Lung (tissue), 12 donors: ENCODE results near the gene ZNF71. TPM values are rescaled to one million over a fixed set of nuclear protein-coding genes. Genes with fewer than 3 reads are reported as not detected.

ENCODE experiments used
- ATAC-seq: fragments of 200-7000 bp; cut with Tn5 transposase; one replicate; pipeline ENCODE4 v1.9.1; 2020; ENCODE audit warnings: moderate number of reproducible peaks; ENCODE audit not compliant: insufficient read depth, low FRiP score
- DNase-seq, 3 donors: peaks; one replicate each; pipeline ENCODE4 v3.0.0-alpha.2; 2013 to 2017
- H3K27ac ChIP-seq, 2 donors: one replicate each; pipeline ENCODE4 v1.5.1; 2013; ENCODE audit warnings: mild to moderate bottlenecking in 2 of 2, moderate library complexity in 2 of 2, control low read depth in 1 of 2, inconsistent platforms in 1 of 2, low read depth in 1 of 2, low read length in 1 of 2
- H3K27me3 ChIP-seq, 3 donors: one replicate each; pipeline ENCODE4 v1.5.1; 2013; ENCODE audit warnings: low read length in 2 of 3; ENCODE audit not compliant: control insufficient read depth in 3 of 3, insufficient read depth in 3 of 3
- H3K36me3 ChIP-seq, 4 donors: one replicate each; pipeline ENCODE4 v1.5.1; 2013; ENCODE audit warnings: low read length in 4 of 4, mild to moderate bottlenecking in 1 of 4, moderate library complexity in 1 of 4; ENCODE audit not compliant: control insufficient read depth in 4 of 4, insufficient read depth in 4 of 4
- H3K4me1 ChIP-seq, 5 donors: one replicate each; pipeline ENCODE4 v1.5.1; 2013; ENCODE audit warnings: low read length in 5 of 5, mild to moderate bottlenecking in 2 of 5, moderate library complexity in 1 of 5; ENCODE audit not compliant: control insufficient read depth in 5 of 5, insufficient read depth in 5 of 5
- H3K4me3 ChIP-seq: one replicate; pipeline ENCODE4 v1.5.1; 2013; ENCODE audit warnings: mild to moderate bottlenecking, control low read depth, moderate library complexity
- H3K9ac ChIP-seq, 2 donors: one replicate each; pipeline ENCODE4 v1.5.1; 2013; ENCODE audit warnings: low read length in 2 of 2, control low read depth in 1 of 2; ENCODE audit not compliant: insufficient read depth in 1 of 2
- H3K9me3 ChIP-seq, 4 donors: one replicate each; pipeline ENCODE4 v1.5.1; 2013; ENCODE audit warnings: low read length in 3 of 4, mild to moderate bottlenecking in 1 of 4, moderate library complexity in 1 of 4; ENCODE audit not compliant: control insufficient read depth in 4 of 4, insufficient read depth in 3 of 4
- CTCF ChIP-seq: IDR thresholded peaks from 2 replicates; pipeline ENCODE4 v1.5.1; 2012; ENCODE audit warnings: mild to moderate bottlenecking; ENCODE audit errors: control extremely low read depth, extremely low read depth
- WGBS, 2 donors: extraction: QIAGEN DNeasy Blood & Tissue Kit; methylation state at CpG; one replicate each; pipeline ENCODE4 v1.1.7; 2013; 5-methylcytosine and 5-hydroxymethylcytosine counted together
- polyA plus RNA-seq, 2 donors: library from polyadenylated mRNA; stranded (reverse); fragments of 200-250 nt; gene quantifications; one replicate each; pipeline ENCODE4 v1.2.1, GENCODE V29; 2013
- total RNA-seq, 2 donors: library from RNA; depleted of rRNA in 1 of 2; stranded (reverse); fragments of >200 nt in 1 of 2; gene quantifications; one replicate each; pipeline ENCODE4 v1.2.1, GENCODE V29; 2014 to 2021
- donor health status: control.
- donor health status: control.
- donor health status: Bipolar disorder and iron deficiency.
- donor health status: healthy.
- donor health status: DM: yes; HTN: yes; CAD: no.

The ZNF71 gene
- total and polyA plus RNA-seq, 4 donors = 2.5 to 8.3 (median 5.8) TPM

- no peaks in the 10 kb centered on the region for H3K36me3 ChIP-seq
- H3K4me3 ChIP-seq = no peak within 1 kb of the TSS
- no peak for TF ChIP-seq CTCF
- H3K9ac ChIP-seq = no peak within 1 kb of the TSS
- H3K4me1 ChIP-seq = no peaks in the 10 kb centered on the region
- no peak within 1 kb of the TSS for H3K27ac ChIP-seq
- ATAC-seq (no peak), DNase-seq (no peak)
- 10 to 13% methylated on average over 49 to 60 of the region's 60 CpGs for WGBS, 2 donors
- H3K27me3 ChIP-seq = peaks cover 0 to 32% (median 3%) of the 10 kb centered on the region in 3 donors
- H3K9me3 ChIP-seq = peaks cover 0 to 37% (median 2%) of the 10 kb centered on the region in 4 donors
These were observed 47.8 kb downstream of the ZNF71 start, which contains the start of gene SMIM17 for GRCh38 chr19:56642711-56643459. TSS of gene SMIM17 (plus strand) at chr19:56643159. CDS start at chr19:56645668, 2,509 bp downstream.

- no peak overlapping the region for H3K27ac ChIP-seq
- no peak for DNase-seq
- TF ChIP-seq CTCF = no peak
- H3K9ac ChIP-seq = no peak overlapping the region
- no peaks in the 10 kb centered on the region for H3K36me3 ChIP-seq
- ATAC-seq = no peak
- no peaks in the 10 kb centered on the region for H3K4me1 ChIP-seq
- no peak overlapping the region for H3K4me3 ChIP-seq
- H3K27me3 ChIP-seq = peaks cover 0 to 32% (median 3%) of the 10 kb centered on the region in 3 donors
- peaks cover 0 to 37% (median 2%) of the 10 kb centered on the region in 4 donors for H3K9me3 ChIP-seq
- 19 to 21% methylated on average over 25 of the region's 25 CpGs for WGBS, 2 donors
These were observed 48.4 kb downstream of the ZNF71 start for GRCh38 chr19:56643460-56643955.

- DNase-seq = no peak
- 61 to 68% methylated on average over 3 of the region's 3 CpGs for WGBS, 2 donors
- Histone ChIP-seq H3K27ac (no peak overlapping the region), H3K9ac (no peak overlapping the region), H3K9me3 (peaks cover 0 to 18% (median 0%) of the 10 kb centered on the region in 4 donors), H3K27me3 (no peaks in the 10 kb centered on the region), H3K4me3 (no peak overlapping the region), H3K36me3 (no peaks in the 10 kb centered on the region), H3K4me1 (no peaks in the 10 kb centered on the region)
- no peak for TF ChIP-seq CTCF
- ATAC-seq = no peak
These were observed 59.0 kb downstream of the ZNF71 start for GRCh38 chr19:56654151-56654550.
